Putamen (tissue), 1 donor: ENCODE measurements around the gene LRBA.
"Not testable (repeated sequence)": the region's sequence is repeated elsewhere in the genome, so short reads cannot be mapped to it uniquely, and the experiment has no call there.

Experiments used
- DNase-seq: peaks from one replicate; pipeline ENCODE4 v3.0.0-alpha.2; 2016; ENCODE audit warnings: low spot score

LRBA gene

GRCh38 chr4:150418757-150419410 is 596.2 kb downstream of the LRBA start:
- peak; percentile 15 for DNase-seq

DNA sequence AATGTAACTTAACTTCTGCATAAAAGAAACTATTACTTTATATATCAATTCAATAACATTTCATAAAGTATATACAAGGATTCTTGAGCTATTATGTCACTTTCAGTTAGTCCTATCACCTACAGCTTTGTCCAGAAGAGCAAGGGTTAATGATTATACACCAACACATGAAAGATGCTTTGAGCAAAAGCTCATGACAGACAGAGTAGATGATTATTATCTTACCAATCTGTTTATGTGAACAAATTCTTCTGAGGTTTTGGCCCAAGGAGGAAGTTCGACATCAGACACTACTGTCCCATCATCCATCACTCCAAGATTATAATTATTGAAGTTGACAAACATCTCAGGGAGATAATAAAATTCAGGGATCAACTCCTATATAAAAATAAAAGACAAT is 599.9 kb downstream of the LRBA start:
- no peak for DNase-seq

- no peak for DNase-seq
These were observed 603.6 kb downstream of the LRBA start for GRCh38 chr4:150411520-150411919.

- DNase-seq, result no peak
These were observed 612.2 kb downstream of the LRBA start for GRCh38 chr4:150402871-150403272.

GRCh38 chr4:150401083-150401687 is 613.9 kb downstream of the LRBA start:
- DNase-seq, result no peak

DNA sequence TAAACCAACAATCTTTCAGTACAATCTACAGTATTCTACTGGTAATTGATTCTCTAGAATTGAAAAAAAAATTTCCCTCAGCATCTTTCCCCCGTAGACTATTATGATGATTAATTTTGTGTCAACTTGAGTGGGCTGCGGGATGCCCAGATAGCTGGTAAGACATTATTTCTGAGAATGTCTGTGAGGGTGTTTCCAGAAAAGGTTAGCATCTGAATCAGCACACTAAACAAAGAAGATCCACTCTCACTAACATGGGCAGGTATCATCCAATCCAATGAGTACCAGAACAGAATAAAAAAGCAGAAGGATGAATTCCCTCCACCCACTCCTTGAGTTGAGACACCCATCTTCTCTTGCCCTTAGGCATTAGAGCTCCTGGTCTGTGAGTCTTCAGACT is 619.2 kb downstream of the LRBA start:
- DNase-seq, result no peak

DNA sequence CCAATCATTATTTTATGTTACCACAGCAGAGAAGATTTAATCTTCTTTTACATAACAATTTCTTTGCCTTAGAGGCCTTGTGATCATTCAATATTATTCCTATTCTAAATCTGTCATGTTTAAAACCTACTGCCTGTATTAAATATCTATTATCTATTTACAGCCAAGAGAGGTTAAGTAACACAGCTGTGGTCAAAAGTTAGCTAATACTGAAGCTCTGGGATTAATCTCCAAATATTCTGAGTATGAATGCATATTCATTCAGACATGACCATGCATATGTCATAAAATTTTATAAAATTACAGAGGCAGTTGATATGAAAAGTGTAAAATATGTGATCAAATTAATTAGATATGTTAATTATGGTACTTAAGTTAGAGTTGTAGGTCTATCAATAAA is 621.0 kb downstream of the LRBA start:
- no peak for DNase-seq

GRCh38 chr4:150391052-150391451 is 624.0 kb downstream of the LRBA start:
- DNase-seq, result no peak

DNA sequence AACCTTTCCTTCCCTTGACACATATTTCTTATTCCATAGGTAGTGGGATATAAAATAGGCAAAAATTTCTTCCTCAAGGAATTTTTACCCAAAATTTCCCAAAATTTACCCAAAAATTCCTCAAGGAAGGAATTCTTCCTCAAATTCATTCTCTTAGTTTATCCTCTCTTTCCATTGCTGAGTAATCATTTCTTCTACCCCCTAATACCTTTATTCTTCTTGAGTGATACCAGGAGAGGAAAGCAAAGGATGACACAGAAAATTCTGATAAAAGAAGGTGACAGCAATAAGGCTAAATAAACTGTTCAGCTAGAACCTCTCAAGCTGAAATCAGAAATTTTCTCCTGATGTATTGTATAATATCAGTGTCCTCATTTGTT is 624.6 kb downstream of the LRBA start:
- DNase-seq, result no peak

GRCh38 chr4:150389896-150390530 is 625.1 kb downstream of the LRBA start:
- DNase-seq, result no peak

DNA sequence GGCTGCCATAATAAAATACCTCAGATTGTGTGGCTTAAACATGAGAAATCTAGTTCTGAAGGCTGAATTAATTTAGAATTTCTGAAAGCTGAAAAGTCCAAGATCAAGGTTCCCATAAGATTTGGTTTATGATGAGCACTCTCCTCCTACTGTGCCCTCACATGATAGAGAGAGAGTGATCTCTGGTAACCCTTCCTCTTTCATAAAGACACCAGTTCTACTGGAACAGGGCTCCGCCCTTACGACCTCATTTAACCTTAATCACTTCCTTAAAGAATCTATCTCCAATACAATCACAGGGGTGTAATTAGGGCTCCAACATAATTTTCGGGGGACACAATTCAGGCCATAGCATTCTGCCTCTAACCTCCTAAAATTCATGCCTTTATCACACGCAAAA is 627.1 kb downstream of the LRBA start:
- DNase-seq, result no peak

DNA sequence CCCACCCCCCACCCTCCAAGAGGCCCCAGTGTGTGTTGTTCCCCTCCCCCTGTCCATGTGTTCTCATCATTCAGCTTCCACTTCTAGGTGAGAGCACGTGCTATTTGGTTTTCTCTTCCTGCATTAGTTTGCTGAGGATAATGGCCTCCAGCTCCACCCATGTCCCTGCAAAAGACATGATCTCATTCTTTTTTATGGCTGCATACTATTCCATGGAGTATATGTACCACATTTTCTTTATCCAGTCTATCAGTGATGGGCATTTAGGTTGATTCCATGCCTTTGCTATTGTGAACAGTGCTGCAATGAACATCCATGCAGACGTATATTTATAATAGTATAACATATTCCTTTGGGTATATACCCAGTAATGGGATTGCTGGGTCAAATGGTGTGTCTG is 628.7 kb downstream of the LRBA start:
- not testable (repeated sequence) for DNase-seq

DNA sequence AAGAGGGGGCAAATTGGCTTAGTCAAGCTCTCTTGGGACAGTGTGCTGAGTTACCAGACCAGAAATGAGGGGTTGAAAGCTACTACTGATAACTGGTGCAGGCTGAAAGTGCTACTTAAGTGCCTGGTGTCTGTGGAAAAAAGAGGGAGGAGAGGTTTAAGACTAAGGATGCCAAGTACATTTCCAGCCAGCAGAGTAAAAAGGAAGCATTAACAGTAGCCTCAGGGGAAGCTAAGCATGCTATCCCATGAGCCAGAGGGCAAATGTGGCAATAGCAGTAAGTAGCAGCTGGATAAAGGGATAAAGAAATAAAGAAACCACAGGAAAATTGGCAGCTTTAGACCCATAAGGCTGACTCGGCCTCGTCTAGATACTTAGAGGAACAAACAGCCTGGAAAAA is 629.5 kb downstream of the LRBA start:
- DNase-seq, result no peak

DNA sequence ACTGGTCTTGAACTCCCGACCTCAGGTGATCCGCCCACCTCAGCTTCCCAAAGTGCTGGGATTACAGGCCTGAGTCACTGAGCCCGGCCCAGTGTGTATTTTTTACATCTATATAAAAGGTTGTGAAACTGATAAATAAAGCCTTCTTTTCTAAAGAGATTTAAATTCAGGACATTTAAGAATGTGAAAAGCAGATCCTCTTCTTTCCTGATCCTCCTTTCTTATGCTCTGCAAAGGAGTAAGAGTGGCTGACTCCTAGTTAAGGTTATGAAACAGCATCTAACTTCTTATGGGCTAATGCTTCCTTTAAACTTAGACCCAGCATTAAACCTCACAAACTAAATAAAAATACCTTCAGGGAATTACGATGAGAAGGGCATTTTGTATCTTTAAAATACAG is 630.8 kb downstream of the LRBA start:
- DNase-seq, result no peak

- no peak for DNase-seq
These were observed 633.1 kb downstream of the LRBA start for GRCh38 chr4:150382028-150382427.

- no peak for DNase-seq
These were observed 633.5 kb downstream of the LRBA start for GRCh38 chr4:150381609-150382008.

- no peak for DNase-seq
These were observed 634.0 kb downstream of the LRBA start for GRCh38 chr4:150381036-150381435.

DNA sequence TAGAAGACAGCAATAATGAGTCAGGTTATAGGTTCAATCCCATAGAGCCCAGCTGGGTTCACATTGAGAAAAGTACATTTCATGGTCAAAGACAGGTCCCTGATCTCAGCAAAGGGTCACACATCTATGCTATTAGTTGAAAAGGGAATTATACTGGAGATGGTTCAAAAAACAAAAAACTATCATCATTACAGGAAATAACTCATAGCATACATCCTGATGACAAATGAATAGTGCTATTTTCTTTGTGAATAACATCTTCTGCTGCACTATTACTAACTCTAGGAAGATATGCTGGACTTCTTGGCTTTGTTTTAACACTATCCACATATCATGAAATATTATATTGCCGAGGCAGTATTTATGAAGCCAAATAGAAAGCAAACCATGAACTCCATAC is 635.6 kb downstream of the LRBA start:
- DNase-seq, result no peak

DNA sequence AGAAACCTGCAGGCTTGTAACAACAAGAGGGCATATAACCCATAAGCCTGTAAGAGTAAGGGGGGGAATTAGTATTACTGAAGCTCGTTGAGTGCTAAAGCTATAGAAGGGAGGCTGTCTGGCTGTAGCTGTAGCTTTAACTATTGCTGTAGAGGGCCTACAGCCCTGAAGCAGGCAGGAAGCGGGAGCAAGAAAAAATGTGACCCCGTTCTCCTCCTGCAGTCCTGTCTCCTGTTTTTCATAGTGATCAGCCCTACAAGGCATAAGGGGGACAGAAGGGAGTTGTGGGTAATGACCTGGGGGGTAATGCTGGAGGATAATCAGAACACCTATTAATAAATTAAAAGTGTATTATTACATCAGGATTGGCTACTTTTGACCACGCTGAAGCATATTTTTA is 640.1 kb downstream of the LRBA start:
- no peak for DNase-seq

GRCh38 chr4:150371869-150372268 is 643.2 kb downstream of the LRBA start:
- no peak for DNase-seq

GRCh38 chr4:150369434-150370380 is 645.4 kb downstream of the LRBA start:
- no peak for DNase-seq

- no peak for DNase-seq
These were observed 646.4 kb downstream of the LRBA start for GRCh38 chr4:150368667-150369066.

DNA sequence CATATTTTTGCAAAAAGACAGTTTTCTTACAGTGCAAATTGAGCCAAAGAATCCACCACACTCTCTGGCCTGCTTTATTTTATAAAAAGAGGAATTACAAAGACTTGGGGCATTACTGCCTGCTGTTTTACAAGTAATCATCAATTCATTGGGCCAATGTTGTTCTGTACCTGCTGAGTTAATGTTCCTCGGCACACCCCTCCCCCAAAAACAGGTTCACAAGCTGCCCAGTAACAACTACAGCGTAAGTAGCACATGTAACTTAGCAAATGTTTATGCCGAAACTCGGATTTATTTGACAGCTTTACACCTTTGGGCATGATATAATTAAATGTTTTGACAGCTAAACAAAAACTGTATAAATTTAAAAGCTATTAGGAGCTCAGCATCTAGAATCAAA is 647.8 kb downstream of the LRBA start:
- no peak for DNase-seq
